Measurements from ENCODE around the gene PCDHA5. TPM values are rescaled to one million over a fixed set of nuclear protein-coding genes. Genes with fewer than 3 reads are reported as not detected.

The PCDHA5 gene
- polyA plus RNA-seq, 1 experiment = not detected

DNA sequence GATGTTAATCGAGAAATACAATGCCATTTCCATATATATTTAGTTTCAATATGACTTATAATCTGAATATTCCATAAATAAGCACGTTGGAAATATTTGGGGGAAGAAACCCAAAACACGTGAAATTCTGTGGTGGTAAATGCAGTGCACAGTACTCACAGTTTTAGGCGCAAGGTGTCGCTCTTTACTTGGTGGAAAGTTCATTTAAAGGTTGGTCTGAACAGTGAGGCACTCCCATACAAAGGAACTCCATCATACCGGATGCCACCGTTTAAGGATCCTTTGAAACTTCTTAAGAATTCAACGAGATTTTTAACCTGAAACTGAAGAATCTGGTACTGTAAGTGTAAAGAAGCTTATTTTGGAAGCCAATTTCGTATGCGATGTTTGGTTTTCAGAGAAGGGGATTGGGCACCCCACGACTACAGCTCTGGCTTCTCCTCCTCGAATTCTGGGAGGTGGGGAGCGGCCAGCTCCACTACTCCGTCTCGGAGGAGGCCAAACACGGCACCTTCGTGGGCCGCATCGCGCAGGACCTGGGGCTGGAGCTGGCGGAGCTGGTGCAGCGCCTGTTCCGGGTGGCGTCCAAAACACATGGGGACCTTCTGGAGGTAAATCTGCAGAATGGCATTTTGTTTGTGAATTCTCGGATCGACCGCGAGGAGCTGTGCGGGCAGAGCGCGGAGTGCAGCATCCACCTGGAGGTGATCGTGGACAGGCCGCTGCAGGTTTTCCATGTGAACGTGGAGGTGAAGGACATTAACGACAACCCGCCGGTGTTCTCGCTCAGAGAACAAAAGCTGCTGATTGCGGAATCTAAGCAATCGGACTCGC, 47.5 kb downstream of the PCDHA5 start, which contains the start of gene PCDHA11:
Gene PCDHA11, plus strand, starts transcription at position 237 of the 834 bp plus-strand sequence. Its CDS starts 147 bp downstream, at position 384.
- POLR2A ChIA-PET = no interaction called here
- Histone ChIP-seq H3K27me3 (ENCODE audit: control insufficient read depth, insufficient read depth, low read length) (no peaks in the 10 kb centered on the region), H3K4me3 (ENCODE audit: low read depth, low read length) (no peak within 1 kb of the TSS), H3K36me3 (ENCODE audit: control insufficient read depth, insufficient read depth, low read length) (no peaks in the 10 kb centered on the region)
- CTCF ChIA-PET = no interaction called here
- DNase-seq (ENCODE audit: low read depth) = no peak
- TF ChIP-seq CTCF (IDR thresholded peaks at IDR 0.05; ENCODE audit: insufficient read depth, low read depth, low read length) = no peak

GRCh38 chr5:140869555-140869886, 48.1 kb downstream of the PCDHA5 start:
- no peak for DNase-seq (ENCODE audit: low read depth)
- POLR2A ChIA-PET = no interaction called here
- no peak for TF ChIP-seq CTCF (IDR thresholded peaks at IDR 0.05; ENCODE audit: insufficient read depth, low read depth, low read length)
- H3K36me3 ChIP-seq (ENCODE audit: control insufficient read depth, insufficient read depth, low read length) = no peaks in the 10 kb centered on the region
- H3K27me3 ChIP-seq (ENCODE audit: control insufficient read depth, insufficient read depth, low read length) = no peaks in the 10 kb centered on the region
- no peak overlapping the region for H3K4me3 ChIP-seq (ENCODE audit: low read depth, low read length)
- CTCF ChIA-PET = no interaction called here

DNA sequence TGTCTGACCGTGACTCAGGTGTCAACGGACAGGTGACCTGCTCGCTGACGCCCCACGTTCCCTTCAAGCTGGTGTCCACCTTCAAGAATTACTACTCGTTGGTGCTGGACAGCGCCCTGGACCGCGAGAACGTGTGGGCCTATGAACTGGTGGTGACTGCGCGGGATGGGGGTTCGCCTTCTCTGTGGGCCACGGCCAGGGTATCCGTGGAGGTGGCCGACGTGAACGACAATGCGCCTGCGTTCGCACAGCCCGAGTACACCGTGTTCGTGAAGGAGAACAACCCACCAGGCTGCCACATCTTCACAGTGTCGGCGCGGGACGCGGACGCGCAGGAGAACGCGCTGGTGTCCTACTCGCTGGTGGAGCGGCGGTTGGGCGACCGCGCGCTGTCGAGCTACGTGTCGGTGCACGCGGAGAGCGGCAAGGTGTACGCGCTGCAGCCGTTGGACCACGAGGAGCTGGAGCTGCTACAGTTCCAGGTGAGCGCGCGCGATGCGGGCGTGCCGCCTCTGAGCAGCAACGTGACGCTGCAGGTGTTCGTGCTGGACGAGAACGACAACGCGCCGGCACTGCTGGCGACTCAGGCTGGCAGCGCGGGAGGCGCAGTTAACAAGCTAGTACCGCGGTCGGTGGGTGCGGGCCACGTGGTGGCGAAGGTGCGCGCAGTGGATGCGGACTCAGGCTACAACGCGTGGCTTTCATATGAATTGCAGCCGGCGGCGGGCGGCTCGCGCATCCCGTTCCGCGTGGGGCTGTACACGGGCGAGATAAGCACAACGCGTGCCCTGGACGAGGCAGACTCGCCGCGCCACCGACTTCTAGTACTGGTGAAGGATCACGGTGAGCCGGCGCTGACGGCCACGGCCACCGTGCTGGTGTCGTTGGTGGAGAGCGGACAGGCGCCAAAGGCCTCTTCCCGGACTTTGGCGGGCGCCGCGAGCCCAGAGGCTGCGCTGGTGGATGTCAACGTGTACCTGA, 49.1 kb downstream of the PCDHA5 start:
- no peak for DNase-seq (ENCODE audit: low read depth)
- TF ChIP-seq CTCF (IDR thresholded peaks at IDR 0.05; ENCODE audit: insufficient read depth, low read depth, low read length) = no peak
- ChIA-PET CTCF (no interaction called here), POLR2A (no interaction called here)
- no peak overlapping the region for H3K4me3 ChIP-seq (ENCODE audit: low read depth, low read length)
- H3K27me3 ChIP-seq (ENCODE audit: control insufficient read depth, insufficient read depth, low read length) = no peaks in the 10 kb centered on the region
- H3K36me3 ChIP-seq (ENCODE audit: control insufficient read depth, insufficient read depth, low read length) = no peaks in the 10 kb centered on the region

Other genes starting within 250 kb of the PCDHA5 start
- gene CD14, start 188.4 kb upstream of the PCDHA5 start, polyA plus RNA-seq (2011; rRNA removed) = 0.69 and 1.9 TPM in 2 replicates
- 4.8 and 7.5 TPM in 2 replicates for gene TMCO6, start 182.2 kb upstream of the PCDHA5 start, polyA plus RNA-seq (2011; rRNA removed)
- 96.8 and 102 TPM in 2 replicates for gene NDUFA2, start 174.0 kb upstream of the PCDHA5 start, polyA plus RNA-seq (2011; rRNA removed)
- 71.8 and 105 TPM in 2 replicates for gene IK, start 173.8 kb upstream of the PCDHA5 start, polyA plus RNA-seq (2011; rRNA removed)
- gene WDR55, start 156.7 kb upstream of the PCDHA5 start, polyA plus RNA-seq (2011; rRNA removed) = 12.7 and 17.9 TPM in 2 replicates
- 0.21 and 0.36 TPM in 2 replicates for gene DND1, start 148.0 kb upstream of the PCDHA5 start, polyA plus RNA-seq (2011; rRNA removed)
- 76.3 and 80.6 TPM in 2 replicates for gene HARS1, start 130.2 kb upstream of the PCDHA5 start, polyA plus RNA-seq (2011; rRNA removed)
- gene HARS2, start 130.2 kb upstream of the PCDHA5 start, polyA plus RNA-seq (2011; rRNA removed) = 22.3 and 30.7 TPM in 2 replicates
- gene ZMAT2, start 121.2 kb upstream of the PCDHA5 start, polyA plus RNA-seq (2011; rRNA removed) = 23.4 and 49.5 TPM in 2 replicates
- 0.04 and 0.12 TPM in 2 replicates for gene PCDHA1, start 35.5 kb upstream of the PCDHA5 start, polyA plus RNA-seq (2011; rRNA removed)
- 0.02 TPM in 1 of 2 replicates, not detected in the other for gene PCDHA2, start 26.8 kb upstream of the PCDHA5 start, polyA plus RNA-seq (2011; rRNA removed)
- gene PCDHA3, start 20.6 kb upstream of the PCDHA5 start, polyA plus RNA-seq (2011; rRNA removed) = 0.16 and 0.21 TPM in 2 replicates
- gene PCDHA4, start 14.5 kb upstream of the PCDHA5 start, polyA plus RNA-seq (2011; rRNA removed) = 0.22 and 0.25 TPM in 2 replicates
- 0.02 and 0.09 TPM in 2 replicates for gene PCDHA6, start 6.3 kb downstream of the PCDHA5 start, polyA plus RNA-seq (2011; rRNA removed)
- 0.44 TPM in 2 replicates for gene PCDHA7, start 12.7 kb downstream of the PCDHA5 start, polyA plus RNA-seq (2011; rRNA removed)
- gene PCDHA8, start 19.6 kb downstream of the PCDHA5 start, polyA plus RNA-seq (2011; rRNA removed) = 0.01 and 0.02 TPM in 2 replicates
- 0.01 and 0.06 TPM in 2 replicates for gene PCDHA9, start 26.8 kb downstream of the PCDHA5 start, polyA plus RNA-seq (2011; rRNA removed)
- 0.02 TPM in 2 replicates for gene PCDHA10, start 34.3 kb downstream of the PCDHA5 start, polyA plus RNA-seq (2011; rRNA removed)
- gene PCDHA11, start 47.3 kb downstream of the PCDHA5 start, polyA plus RNA-seq (2011; rRNA removed) = not detected in 2 replicates
- gene PCDHA12, start 53.7 kb downstream of the PCDHA5 start, polyA plus RNA-seq (2011; rRNA removed) = not detected in 2 replicates
- not detected in 2 replicates for gene PCDHA13, start 60.5 kb downstream of the PCDHA5 start, polyA plus RNA-seq (2011; rRNA removed)
- 0.02 TPM in 1 of 2 replicates, not detected in the other for gene PCDHAC1, start 104.7 kb downstream of the PCDHA5 start, polyA plus RNA-seq (2011; rRNA removed)
- gene PCDHAC2, start 144.9 kb downstream of the PCDHA5 start, polyA plus RNA-seq (2011; rRNA removed) = 0.06 TPM in 1 of 2 replicates, not detected in the other
- not detected in 2 replicates for gene PCDHB1, start 229.8 kb downstream of the PCDHA5 start, polyA plus RNA-seq (2011; rRNA removed)